ENCODE measurements around the gene ZMPSTE24.
"Not testable (repeated sequence)": the region's sequence is repeated elsewhere in the genome, so short reads cannot be mapped to it uniquely, and the experiment has no call there.

ZMPSTE24 gene

GRCh38 chr1:40318970-40319621 lies 61.1 kb downstream of the ZMPSTE24 start:
- no peak for DNase-seq

GRCh38 chr1:40331403-40331802 lies 73.4 kb downstream of the ZMPSTE24 start:
- DNase-seq = not testable (repeated sequence)

DNA sequence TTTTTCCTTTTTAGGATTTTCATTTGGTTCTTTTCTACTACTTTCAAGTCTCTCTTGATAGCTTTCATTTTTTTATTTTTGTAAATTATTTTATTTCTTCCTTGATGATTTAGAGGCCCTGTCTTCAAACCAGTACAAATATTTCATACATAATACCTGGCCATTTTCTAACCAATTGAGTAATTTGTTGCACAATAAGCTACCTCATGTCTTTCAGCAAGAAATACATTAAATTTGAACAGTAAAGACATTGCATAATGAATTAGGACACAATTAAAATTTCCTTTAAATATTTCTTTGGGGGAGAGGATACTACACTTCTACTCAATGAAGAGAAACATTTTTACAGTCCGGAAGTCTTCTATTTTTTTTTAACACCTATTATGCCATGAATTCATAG lies 74.7 kb downstream of the ZMPSTE24 start:
- no peak for DNase-seq

- DNase-seq = no peak
Measured at GRCh38 chr1:40337443-40337842, 79.4 kb downstream of the ZMPSTE24 start.

DNA sequence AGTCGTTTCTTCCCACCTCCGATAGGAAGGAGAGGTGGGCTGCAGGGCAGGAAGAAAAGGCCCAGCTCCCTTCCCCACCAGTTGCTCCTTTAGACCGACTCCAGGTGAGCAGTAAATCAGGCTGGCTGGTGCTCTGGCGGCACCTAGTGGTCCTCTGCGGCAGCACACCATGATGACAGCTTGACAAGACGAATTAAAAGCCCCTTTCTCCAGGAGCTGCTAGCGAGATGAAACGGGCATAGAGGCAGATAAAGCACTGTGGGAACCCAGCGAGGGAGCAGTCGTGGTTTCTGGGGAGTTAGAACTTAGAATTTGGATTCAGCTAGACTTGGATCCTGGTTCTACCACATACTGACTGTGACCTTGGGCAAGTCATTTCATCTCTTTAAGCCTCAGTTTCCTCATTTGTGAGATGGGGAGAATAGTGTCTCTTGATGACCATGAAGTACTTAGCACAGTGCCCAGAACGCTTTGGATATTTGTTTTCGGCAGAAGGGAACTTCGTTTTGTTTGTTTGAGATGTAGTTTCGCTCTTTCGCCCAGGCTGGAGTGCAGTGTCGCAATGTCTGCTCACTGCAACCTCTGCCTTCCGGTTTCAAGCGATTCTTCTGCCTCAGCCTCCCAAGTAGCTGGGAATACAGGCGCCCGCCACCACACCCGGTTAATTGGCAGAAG lies 80.8 kb downstream of the ZMPSTE24 start:
- DNase-seq = peak; percentile 56

DNA sequence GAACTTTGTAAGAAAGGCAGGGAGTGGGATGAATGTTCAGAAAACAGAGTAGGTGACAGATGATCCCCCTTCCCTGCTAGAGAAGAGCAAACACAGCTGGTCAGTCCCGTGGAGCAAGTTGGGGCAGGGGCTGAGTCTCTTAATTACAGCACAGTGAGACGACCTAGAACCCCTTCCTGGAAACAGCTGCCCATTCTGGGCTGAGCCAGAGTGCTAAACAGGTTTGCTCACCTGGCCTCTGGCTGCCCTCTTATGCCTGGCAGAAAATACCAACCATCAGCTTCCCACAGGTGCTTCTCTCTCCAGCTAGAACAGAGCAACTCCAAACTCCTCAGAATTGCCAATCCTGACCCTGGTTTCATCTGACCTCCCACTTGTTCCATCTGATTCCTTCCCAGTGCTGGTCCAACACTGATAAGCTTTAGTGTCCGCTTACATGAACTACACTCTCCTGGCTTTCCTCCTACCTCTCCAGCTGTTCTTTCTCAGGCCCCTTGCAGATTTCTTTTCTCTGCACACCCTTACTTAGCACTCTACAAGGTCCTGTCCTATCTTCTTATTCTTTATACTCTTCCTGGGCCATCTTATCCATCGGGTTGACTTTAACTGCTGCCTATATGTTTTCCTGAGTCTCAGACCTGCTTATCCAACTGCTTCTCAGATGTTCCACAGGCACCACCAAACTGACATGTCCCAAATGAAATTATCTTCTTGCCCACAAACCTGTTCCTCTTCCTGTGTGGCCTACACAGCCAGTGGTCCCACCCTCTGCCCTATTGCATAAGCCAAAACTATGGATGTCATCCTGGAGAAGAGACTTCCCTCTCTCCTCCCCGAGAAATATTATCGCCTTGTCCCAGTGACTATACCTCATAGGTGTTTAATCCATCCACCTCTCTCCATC lies 81.6 kb downstream of the ZMPSTE24 start:
- DNase-seq = no peak

DNA sequence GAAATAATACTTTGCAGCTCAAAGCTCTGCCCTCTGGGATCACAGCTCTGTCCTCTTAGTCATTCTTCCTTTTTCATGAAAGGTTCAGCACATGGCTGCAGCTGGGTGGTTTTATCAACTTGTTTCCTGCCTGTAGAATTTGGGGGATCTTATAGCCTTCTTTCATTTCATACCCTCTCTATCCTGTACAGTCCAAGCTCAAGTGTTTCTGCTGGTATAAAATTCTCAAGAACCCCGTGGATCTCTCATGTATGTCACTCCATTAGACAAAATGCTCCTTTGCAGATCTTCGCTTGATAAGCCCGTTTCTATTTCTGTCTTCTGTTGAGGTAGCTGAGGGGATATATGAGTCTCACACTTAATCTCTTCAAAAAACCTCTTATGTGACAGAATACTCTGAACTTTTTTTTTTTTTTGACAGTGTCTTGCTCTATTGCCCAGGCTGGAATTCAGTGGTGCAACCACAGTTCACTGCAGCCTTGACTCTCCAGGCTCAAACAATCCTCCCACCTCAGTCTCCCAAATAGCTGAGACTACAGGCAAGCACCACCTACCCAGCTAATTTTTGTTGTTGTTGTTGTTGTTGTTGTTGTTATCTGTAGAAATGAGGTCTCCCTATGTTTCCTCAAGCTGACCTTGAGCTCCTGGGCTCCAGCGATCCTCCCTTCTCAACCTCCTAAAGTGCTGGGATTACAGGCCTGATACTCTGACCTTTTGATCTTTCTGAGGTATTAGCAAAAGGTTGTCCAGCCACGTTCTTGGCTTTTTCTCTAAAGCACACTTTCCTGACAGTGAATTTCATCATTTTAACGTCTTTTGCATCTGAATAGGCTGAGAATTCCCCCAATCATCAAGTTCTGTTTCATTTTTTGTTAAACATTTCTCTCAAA lies 83.7 kb downstream of the ZMPSTE24 start:
- no peak for DNase-seq

GRCh38 chr1:40342381-40342717 lies 84.3 kb downstream of the ZMPSTE24 start:
- not testable (repeated sequence) for DNase-seq

Measured in activated gamma-delta T cell (primary cell).